ENCODE results near the gene UPB1.

DNA sequence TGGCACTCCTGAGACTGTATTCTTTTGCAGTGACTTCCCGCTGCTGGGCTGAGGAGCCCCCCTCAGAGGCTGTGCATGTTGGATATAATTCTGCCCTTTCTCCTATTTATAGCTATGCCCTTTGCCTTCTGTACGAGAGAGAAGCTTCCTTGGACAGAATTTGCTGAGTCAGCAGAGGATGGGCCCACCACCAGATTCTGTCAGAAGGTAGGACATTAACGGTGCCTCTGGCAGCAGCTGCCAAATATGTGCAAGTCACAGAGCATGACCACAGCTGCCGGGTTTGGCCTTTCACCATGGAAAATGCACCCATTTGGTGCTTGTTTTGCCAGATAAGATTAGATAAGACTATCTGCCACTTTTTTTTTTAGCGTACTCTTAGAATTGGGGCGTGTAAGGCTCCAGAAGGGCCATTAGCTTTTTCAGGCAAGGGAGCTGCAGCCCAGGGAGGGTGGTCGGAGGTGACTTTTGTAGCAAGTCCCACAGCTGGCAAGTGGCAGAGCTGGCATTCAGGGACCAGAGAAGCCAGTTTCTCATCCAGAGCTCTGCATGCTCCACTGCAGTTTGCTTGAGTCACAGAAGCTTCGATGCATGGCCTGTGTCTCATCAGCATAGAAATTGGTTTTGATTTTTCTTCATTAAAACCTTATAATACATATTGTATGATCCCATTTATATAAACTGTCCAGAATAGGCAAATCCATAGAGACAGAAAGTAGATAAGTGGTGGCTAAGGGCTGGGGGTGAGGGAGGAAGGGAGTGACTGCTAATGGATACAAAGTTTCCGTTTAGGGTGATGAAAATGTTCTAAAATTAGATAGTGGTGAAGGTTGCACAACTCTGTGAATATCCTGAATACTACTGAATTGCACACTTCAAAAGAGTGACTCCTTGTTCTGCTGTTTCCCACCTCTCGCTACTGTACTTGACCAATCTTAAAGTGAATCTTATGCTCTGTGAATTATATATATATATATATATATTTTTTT is 15.8 kb downstream of the UPB1 start:
- TF ChIP-seq, protein P1, sequence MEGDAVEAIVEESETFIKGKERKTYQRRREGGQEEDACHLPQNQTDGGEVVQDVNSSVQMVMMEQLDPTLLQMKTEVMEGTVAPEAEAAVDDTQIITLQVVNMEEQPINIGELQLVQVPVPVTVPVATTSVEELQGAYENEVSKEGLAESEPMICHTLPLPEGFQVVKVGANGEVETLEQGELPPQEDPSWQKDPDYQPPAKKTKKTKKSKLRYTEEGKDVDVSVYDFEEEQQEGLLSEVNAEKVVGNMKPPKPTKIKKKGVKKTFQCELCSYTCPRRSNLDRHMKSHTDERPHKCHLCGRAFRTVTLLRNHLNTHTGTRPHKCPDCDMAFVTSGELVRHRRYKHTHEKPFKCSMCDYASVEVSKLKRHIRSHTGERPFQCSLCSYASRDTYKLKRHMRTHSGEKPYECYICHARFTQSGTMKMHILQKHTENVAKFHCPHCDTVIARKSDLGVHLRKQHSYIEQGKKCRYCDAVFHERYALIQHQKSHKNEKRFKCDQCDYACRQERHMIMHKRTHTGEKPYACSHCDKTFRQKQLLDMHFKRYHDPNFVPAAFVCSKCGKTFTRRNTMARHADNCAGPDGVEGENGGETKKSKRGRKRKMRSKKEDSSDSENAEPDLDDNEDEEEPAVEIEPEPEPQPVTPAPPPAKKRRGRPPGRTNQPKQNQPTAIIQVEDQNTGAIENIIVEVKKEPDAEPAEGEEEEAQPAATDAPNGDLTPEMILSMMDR (IDR thresholded peaks at IDR 0.05): no peak
- TF ChIP-seq POLR2A (IDR thresholded peaks at IDR 0.05): no peak

All from breast epithelium (tissue), 3 donors.